Osteoblast (primary cell): Measurements from ENCODE around the gene HLF. TPM values are rescaled to one million over a fixed set of nuclear protein-coding genes. Genes with fewer than 3 reads are reported as not detected.

Experiments used
- DNase-seq: peaks from one replicate; pipeline ENCODE4 v3.0.0; 2011; ENCODE audit warnings: low spot score, mixed read lengths; ENCODE audit not compliant: insufficient read length; ENCODE audit errors: missing footprints
- H2AFZ ChIP-seq: 2 replicates; pipeline ENCODE4 v1.6.0; 2011; ENCODE audit warnings: mild to moderate bottlenecking, low read length
- H3K27ac ChIP-seq: 2 replicates; pipeline ENCODE4 v1.5.1; 2011; ENCODE audit warnings: mild to moderate bottlenecking, low read depth, low read length, moderate library complexity
- H3K27me3 ChIP-seq: 2 replicates; pipeline ENCODE4 v1.6.0; 2012; ENCODE audit warnings: mild to moderate bottlenecking, control low read depth, inconsistent platforms, low read length, moderate library complexity; ENCODE audit not compliant: insufficient read depth
- H3K36me3 ChIP-seq: 2 replicates; pipeline ENCODE4 v1.5.1; 2011; ENCODE audit warnings: mild to moderate bottlenecking, low read length, control low read depth, moderate library complexity; ENCODE audit not compliant: insufficient read depth
- H3K4me1 ChIP-seq: 2 replicates; pipeline ENCODE4 v1.5.1; 2011; ENCODE audit warnings: mild to moderate bottlenecking, low read length, control low read depth, moderate library complexity; ENCODE audit not compliant: insufficient read depth
- H3K4me2 ChIP-seq: 2 replicates; pipeline ENCODE4 v1.6.0; 2011; ENCODE audit warnings: mild to moderate bottlenecking, low read length; ENCODE audit not compliant: insufficient read depth
- H3K4me3 ChIP-seq: fragments of 200-600 bp; sonication (generic); 3 replicates; pipeline ENCODE4 v1.5.1; 2012; ENCODE audit warnings: mild to moderate bottlenecking, low read length, inconsistent platforms; ENCODE audit not compliant: insufficient read depth
- H3K79me2 ChIP-seq: 2 replicates; pipeline ENCODE4 v1.6.0; 2012; ENCODE audit warnings: mild to moderate bottlenecking, low read length, control low read depth, inconsistent platforms; ENCODE audit not compliant: insufficient read depth
- H3K9me3 ChIP-seq: 2 replicates; pipeline ENCODE4 v1.5.1; 2011; ENCODE audit warnings: low read depth, low read length, control low read depth
- H4K20me1 ChIP-seq: 2 replicates; pipeline ENCODE4 v1.6.0; 2012; ENCODE audit warnings: mild to moderate bottlenecking, low read length, control low read depth; ENCODE audit not compliant: insufficient read depth
- total RNA-seq: library from RNA; depleted of rRNA; stranded (reverse); fragments of >200 nt; gene quantifications from 2 replicates; pipeline ENCODE4 v1.2.3, GENCODE V29; 2012
- TF ChIP-seq, protein P1 (sequence below): IDR thresholded peaks from 2 replicates; pipeline ENCODE4 v1.5.1; 2011; ENCODE audit warnings: mild to moderate bottlenecking, low read depth, low read length, moderate library complexity; ENCODE audit errors: extremely low read depth

HLF gene
- total RNA-seq, 1 donor = under 0.01 TPM

DNA sequence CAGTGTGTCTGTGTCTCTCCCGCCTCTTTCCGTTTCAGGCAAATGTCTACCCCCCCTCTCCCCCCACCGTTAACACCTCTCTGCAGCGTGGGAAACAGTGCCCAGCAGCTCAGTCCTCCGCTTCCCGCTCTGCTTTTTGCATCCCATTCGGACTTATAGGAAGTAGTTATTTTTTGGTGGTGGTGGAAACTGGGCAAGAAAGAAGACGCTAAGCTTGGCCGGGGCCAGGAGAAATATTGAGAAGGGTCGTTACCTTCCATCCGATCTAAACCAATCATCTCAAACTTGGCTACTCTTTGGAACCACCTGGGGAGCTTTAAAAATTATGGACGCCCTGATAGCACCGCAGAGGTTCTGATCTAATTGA, 499 bp upstream of the HLF start:
- no peak overlapping the region for H3K4me3 ChIP-seq
- DNase-seq = no peak
- H3K9me3 ChIP-seq = no peaks in the 10 kb centered on the region
- no peaks in the 10 kb centered on the region for H3K79me2 ChIP-seq
- no peaks in the 10 kb centered on the region for H3K4me1 ChIP-seq
- no peaks in the 10 kb centered on the region for H3K36me3 ChIP-seq
- no peak overlapping the region for H3K27ac ChIP-seq
- H3K4me2 ChIP-seq = no peak overlapping the region
- H3K27me3 ChIP-seq = peaks cover 73% of the 10 kb centered on the region
- TF ChIP-seq, protein P1, sequence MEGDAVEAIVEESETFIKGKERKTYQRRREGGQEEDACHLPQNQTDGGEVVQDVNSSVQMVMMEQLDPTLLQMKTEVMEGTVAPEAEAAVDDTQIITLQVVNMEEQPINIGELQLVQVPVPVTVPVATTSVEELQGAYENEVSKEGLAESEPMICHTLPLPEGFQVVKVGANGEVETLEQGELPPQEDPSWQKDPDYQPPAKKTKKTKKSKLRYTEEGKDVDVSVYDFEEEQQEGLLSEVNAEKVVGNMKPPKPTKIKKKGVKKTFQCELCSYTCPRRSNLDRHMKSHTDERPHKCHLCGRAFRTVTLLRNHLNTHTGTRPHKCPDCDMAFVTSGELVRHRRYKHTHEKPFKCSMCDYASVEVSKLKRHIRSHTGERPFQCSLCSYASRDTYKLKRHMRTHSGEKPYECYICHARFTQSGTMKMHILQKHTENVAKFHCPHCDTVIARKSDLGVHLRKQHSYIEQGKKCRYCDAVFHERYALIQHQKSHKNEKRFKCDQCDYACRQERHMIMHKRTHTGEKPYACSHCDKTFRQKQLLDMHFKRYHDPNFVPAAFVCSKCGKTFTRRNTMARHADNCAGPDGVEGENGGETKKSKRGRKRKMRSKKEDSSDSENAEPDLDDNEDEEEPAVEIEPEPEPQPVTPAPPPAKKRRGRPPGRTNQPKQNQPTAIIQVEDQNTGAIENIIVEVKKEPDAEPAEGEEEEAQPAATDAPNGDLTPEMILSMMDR = no peak
- no peak overlapping the region for H2AFZ ChIP-seq
- no peaks in the 10 kb centered on the region for H4K20me1 ChIP-seq

DNA sequence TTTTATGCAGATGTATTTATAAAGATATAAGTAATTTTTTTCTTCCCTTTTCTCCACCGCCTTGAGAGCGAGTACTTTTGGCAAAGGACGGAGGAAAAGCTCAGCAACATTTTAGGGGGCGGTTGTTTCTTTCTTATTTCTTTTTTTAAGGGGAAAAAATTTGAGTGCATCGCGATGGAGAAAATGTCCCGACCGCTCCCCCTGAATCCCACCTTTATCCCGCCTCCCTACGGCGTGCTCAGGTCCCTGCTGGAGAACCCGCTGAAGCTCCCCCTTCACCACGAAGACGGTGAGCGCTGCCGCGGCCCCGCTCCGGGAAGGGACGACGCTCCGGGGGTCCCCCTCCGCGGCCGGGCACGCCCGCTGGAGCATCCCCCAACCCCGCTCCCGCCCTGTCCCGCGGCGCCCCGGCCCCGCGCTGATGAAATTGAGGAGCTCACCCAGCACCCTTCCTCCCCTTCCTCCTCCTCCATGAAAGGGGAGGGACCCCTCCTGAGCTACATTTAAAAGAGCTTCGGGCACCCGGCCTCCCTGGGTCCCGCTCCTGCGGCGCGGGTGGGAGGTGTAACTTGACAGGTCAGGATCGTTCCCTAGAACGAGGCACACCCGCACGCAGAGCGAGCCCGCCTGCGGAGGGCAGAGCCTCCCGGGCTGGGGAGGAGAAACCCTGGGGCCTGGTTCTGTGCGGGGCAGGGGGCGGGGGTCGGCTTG, 706 bp downstream of the HLF start:
- no peaks in the 10 kb centered on the region for H3K36me3 ChIP-seq
- no peaks in the 10 kb centered on the region for H4K20me1 ChIP-seq
- no peaks in the 10 kb centered on the region for H3K79me2 ChIP-seq
- no peaks in the 10 kb centered on the region for H3K9me3 ChIP-seq
- peaks cover 83% of the 10 kb centered on the region for H3K27me3 ChIP-seq
- no peaks in the 10 kb centered on the region for H3K4me1 ChIP-seq
- H3K4me2 ChIP-seq = peak overlapping the region; percentile 50
- peak overlapping the region; percentile 10 for H3K4me3 ChIP-seq
- TF ChIP-seq, protein P1 = no peak
- DNase-seq = no peak
- H2AFZ ChIP-seq = no peak overlapping the region
- H3K27ac ChIP-seq = no peak overlapping the region

GRCh38 chr17:55266051-55266957, 1.5 kb downstream of the HLF start:
- no peaks in the 10 kb centered on the region for H4K20me1 ChIP-seq
- H3K36me3 ChIP-seq = no peaks in the 10 kb centered on the region
- H2AFZ ChIP-seq = no peak overlapping the region
- no peak overlapping the region for H3K4me3 ChIP-seq
- H3K79me2 ChIP-seq = no peaks in the 10 kb centered on the region
- no peaks in the 10 kb centered on the region for H3K9me3 ChIP-seq
- TF ChIP-seq, protein P1 = no peak
- no peaks in the 10 kb centered on the region for H3K4me1 ChIP-seq
- no peak overlapping the region for H3K4me2 ChIP-seq
- H3K27me3 ChIP-seq = peaks cover 83% of the 10 kb centered on the region
- H3K27ac ChIP-seq = no peak overlapping the region
- DNase-seq = no peak
